H1 (cell line): ENCODE measurements around the gene DRD1. TPM values are rescaled to one million over a fixed set of nuclear protein-coding genes. Genes with fewer than 3 reads are reported as not detected.

ENCODE experiments used
- BACH1 ChIP-seq: IDR thresholded peaks from 2 replicates; pipeline ENCODE4 v1.6.1; 2012; ENCODE audit warnings: low read length, improper control_type of control experiment
- BCL11A ChIP-seq, 2 experiments: IDR thresholded peaks; one replicate each; pipeline ENCODE4 v1.6.1; 2011; ENCODE audit warnings: low read depth in 2 of 2, low read length in 2 of 2, mild to moderate bottlenecking in 2 of 2
- CEBPB ChIP-seq: IDR thresholded peaks from 2 replicates; pipeline ENCODE4 v1.6.1; 2012; ENCODE audit warnings: low read depth, low read length
- CREB1 ChIP-seq: IDR thresholded peaks from 2 replicates; pipeline ENCODE4 v1.6.1; 2012; ENCODE audit warnings: inconsistent platforms
- E2F6 ChIP-seq: IDR thresholded peaks from 2 replicates; pipeline ENCODE4 v1.6.1; 2012; ENCODE audit warnings: inconsistent platforms
- HDAC2 ChIP-seq, 2 experiments: fragments of 300-600 bp in 1 of 2; sonication (generic) in 1 of 2; IDR thresholded peaks; 2 replicates each; pipeline ENCODE4 v1.6.1; 2011 to 2012; ENCODE audit warnings: low read depth in 2 of 2, low read length in 2 of 2, mild to moderate bottlenecking in 2 of 2, moderate library complexity in 2 of 2, borderline replicate concordance in 1 of 2, inconsistent platforms in 1 of 2
- JUND ChIP-seq: IDR thresholded peaks from 2 replicates; pipeline ENCODE4 v1.6.1; 2011; ENCODE audit warnings: mild to moderate bottlenecking, improper control_type of control experiment, low read length
- KDM4A ChIP-seq: IDR thresholded peaks from one replicate; pipeline ENCODE4 v1.7.1; 2012; ENCODE audit warnings: low read depth, mild to moderate bottlenecking, moderate library complexity, low read length, inconsistent platforms; ENCODE audit not compliant: severe bottlenecking
- MAX ChIP-seq: IDR thresholded peaks from 2 replicates; pipeline ENCODE4 v1.6.1; 2012; ENCODE audit warnings: inconsistent platforms
- PHF8 ChIP-seq: fragments of 200-600 bp; sonication (generic); conservative IDR thresholded peaks from 2 replicates; pipeline ENCODE4 v1.7.1; 2012; ENCODE audit warnings: low read depth, mild to moderate bottlenecking, inconsistent platforms, low read length, moderate library complexity
- POLR2A ChIP-seq, 2 experiments: IDR thresholded peaks; 1 replicate in 1 of 2; 2 replicates in 1 of 2; pipeline ENCODE4 v1.6.1; 2011; ENCODE audit warnings: low read depth in 2 of 2, low read length in 2 of 2, mild to moderate bottlenecking in 2 of 2; ENCODE audit errors: control extremely low read depth in 1 of 2
- SUZ12 ChIP-seq: fragments of 200-600 bp; sonication (generic); IDR thresholded peaks from 2 replicates; pipeline ENCODE4 v1.6.1; 2012; ENCODE audit warnings: mild to moderate bottlenecking, inconsistent platforms, low read length, moderate library complexity, mixed read lengths
- TAF7 ChIP-seq: optimal IDR thresholded peaks from 2 replicates; pipeline ENCODE3; 2011; ENCODE audit warnings: low read depth, mild to moderate bottlenecking, inconsistent platforms, low read length, moderate library complexity, borderline replicate concordance
- TBP ChIP-seq: IDR thresholded peaks from 2 replicates; pipeline ENCODE4 v1.6.1; 2011; ENCODE audit warnings: low read depth, low read length, improper control_type of control experiment
- polyA plus RNA-seq, 7 experiments: library from polyadenylated mRNA; depleted of rRNA in 3 of 7; stranded (reverse) in 5 of 7; unstranded in 2 of 7; fragments of >200 nt in 5 of 7; fragments of 200-250 nt in 2 of 7; gene quantifications; 1 replicate in 5 of 7; 2 replicates in 1 of 7; 4 replicates in 1 of 7; pipeline versions ENCODE4 v1.2.1 to v1.2.3, GENCODE V29; 2011 to 2013; ENCODE audit warnings: missing spikeins in 2 of 7, mixed read lengths in 2 of 7
- total RNA-seq: library from RNA; stranded (reverse); fragmentation: NEBNext Ultra II Directional; extraction: Animal tissue kit (Norgen Biotek cat#: 25700); gene quantifications from 2 replicates; pipeline ENCODE4 v1.2.1, GENCODE V29; 2021

Gene DRD1
- total and polyA plus RNA-seq, 2 of the 8 experiments (the other 6 are each of a cell fraction or from before 2014, with no cell fraction given), result 0.03 to 0.19 TPM

- TF ChIP-seq KDM4A, result peak; percentile 89
- no peak for TF ChIP-seq BCL11A (IDR thresholded peaks at IDR 0.05; ENCODE audit: low read depth in 2 of 2, low read length in 2 of 2)
- peak; percentile 43 for TF ChIP-seq TAF7
- TF ChIP-seq POLR2A (IDR thresholded peaks at IDR 0.05; ENCODE audit: control extremely low read depth in 1 of 2, low read depth in 2 of 2, low read length in 2 of 2), result peak; percentile 16 to 84
- TF ChIP-seq SUZ12, result no peak
- TF ChIP-seq JUND, result no peak
- TF ChIP-seq CEBPB, result no peak
- TF ChIP-seq HDAC2 (IDR thresholded peaks at IDR 0.05; ENCODE audit: borderline replicate concordance in 1 of 2, low read depth in 2 of 2, low read length in 2 of 2), result peak in 1 of 2 experiments; percentile 73; a peak in 1 of 4 replicates
- TF ChIP-seq MAX, result peak; percentile 39; the same call in 1 of the 2 replicates
- TF ChIP-seq PHF8, result peak; percentile 87
- 0 out of 2 replicates have a peak, but pooled peaks have one; percentile 2 for TF ChIP-seq TBP
- TF ChIP-seq E2F6, result peak; percentile 55; the same call in 1 of the 2 replicates
- TF ChIP-seq CREB1, result no peak
- peak; percentile 40; the same call in 1 of the 2 replicates for TF ChIP-seq BACH1
Observed at GRCh38 chr5:175478384-175479124, 34.6 kb upstream of the DRD1 start, which contains the start of gene SFXN1 (continued).
